Cerebellar nuclear complex (tissue), 1 donor: Measurements from ENCODE around the gene CTDSP2.
"Not testable (repeated sequence)": the region's sequence is repeated elsewhere in the genome, so short reads cannot be mapped to it uniquely, and the experiment has no call there.

Source experiments
- DNase-seq, 2 experiments: peaks; one replicate each; lab custom pipeline; 2025; lab: John Stamatoyannopoulos, UW

The CTDSP2 gene

DNA sequence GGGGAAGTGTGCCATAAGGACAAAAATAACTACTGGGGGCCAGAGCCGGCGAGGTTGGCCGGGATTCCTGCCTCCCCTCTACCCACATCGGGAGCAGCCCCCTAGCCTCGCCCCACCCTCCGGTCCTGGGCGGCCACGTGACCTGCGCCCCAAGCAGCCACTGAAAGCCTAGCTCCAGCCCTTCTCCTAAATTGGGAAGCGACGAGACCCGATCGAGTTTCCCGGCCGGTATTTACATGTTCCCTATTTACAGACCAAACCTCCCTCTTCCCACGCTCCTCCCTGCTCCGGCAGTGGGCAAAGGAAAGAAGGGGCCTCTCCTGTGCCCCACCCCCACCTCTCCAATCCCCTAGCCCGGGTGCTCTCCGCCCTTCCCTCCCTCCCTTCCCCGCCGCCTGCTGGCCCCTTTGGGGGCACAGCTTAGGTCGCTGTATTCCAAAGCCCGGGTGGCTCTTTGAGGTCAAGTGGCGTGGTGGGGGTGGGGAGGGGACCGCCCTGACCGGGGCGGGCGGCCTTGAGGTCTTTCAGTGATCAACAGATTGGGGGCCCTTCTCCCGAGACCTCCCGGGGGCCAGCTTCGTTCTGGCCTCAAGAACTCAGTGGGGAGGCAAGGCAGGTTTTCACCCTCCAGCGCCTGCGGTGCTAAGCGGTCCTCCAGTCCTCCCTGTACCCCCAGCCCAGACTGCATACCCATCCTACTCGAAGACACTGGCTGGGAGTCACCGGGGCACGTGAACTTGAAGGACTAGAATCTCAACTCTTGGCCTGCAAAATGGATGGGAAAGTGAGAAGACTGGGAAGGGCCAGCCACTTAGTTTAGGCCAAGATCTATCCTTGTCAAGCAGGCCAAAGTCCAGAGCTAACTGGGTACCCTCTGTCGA, 6.3 kb upstream of the CTDSP2 start:
- no peak for DNase-seq

DNA sequence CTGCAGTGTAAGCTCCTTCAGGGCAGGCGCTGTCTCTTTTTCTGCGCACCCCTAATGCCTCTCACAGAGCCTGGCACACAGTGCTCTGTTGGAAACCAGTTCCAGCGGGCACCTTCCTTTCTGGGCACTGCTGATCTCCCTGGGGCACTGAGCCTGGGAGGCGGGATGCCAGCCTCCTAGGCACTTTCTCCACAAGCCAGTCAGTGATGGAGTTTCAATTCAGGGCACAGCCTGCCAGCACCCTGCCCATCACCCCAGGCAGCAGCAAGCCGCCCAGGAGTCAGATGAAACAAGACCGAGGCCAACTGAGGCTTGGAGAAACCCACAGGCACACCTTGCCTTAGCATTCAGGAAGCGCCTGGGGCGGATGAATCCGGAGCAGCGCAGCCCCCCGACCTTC, 5.7 kb upstream of the CTDSP2 start:
- DNase-seq: no peak

DNA sequence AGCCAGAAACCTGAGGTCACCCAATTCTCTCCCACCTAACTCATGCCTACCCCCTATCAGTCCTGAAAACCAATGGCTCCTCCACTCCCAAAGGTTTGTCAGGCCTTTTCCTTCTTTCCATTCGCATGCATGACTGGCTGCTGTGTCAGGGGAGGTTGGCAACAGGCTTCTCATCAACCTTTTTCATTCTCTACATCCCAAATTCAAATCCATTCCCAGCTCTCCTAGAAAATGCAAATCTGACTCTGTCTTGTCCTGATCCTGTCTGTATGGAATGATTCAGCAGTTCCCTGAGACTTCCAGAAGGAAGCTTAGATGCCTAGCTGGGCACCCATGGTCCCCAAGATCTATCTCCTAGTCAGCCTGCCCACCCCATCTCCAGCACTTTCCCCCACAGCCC, 5.0 kb upstream of the CTDSP2 start:
- no peak for DNase-seq

DNA sequence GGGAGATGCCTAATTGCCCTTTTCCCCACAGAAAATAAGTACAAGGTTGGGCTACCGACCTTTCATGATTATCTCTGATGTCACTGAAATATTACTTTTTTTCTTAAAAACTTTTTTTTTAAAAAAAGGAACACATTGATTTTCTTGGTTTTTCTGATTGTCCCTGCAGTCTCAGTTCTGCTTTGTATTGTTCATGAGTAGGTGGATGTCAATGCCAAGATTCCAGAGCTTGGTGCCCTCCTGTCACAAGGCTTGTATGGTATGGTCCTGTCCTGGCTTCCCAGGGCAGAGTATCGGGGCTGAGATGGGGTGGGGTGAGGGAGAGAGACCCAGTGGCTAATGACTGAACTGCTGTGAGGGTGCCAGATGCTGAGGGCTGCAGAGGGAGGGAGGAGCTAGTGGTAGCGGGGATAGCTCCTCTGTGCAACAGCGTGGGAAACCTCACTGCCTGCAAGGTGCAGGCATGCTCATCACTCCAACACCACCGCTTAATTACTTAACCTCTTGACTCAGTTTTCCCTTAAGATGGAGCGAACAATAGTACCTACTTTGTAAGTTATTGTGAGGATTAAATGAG, 4.4 kb upstream of the CTDSP2 start:
- no peak for DNase-seq

DNA sequence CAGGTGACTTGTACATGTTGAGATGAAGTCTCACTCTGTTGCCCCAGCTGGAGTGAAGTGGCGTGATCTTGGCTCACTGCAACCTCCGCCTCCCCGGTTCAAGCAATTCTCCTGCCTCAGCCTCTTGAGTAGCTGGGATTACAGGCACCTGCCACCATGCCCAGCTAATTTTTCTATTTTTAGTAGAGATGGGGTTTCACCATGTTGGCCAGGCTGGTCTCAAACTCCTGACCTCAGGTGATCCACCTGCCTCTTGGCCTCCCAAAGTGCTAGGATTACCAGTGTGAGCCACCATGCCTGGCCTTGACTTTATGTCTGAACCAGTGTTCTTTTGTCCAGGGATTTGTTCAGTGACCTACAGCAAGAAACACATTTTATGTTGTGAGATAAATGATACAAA, 2.9 kb upstream of the CTDSP2 start:
- DNase-seq: not testable (repeated sequence)

DNA sequence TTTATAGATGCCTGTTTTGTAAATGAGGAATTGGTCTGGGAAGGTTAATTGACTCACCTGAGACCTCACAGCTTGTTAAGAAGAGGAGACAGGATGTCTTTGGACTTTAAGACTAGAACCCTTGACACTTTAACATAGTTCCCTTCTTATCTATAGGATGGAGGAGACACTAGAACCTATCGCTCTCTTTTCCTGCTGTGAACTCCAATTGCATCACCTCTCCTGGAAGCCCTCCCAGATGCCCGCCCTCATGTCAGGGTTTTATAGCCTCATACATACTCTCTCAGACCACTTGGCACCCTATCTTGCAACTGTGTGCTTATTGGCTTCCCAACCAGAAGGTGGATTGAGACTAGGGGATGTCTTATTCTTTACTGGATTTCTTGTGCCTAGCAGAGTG, 2.5 kb upstream of the CTDSP2 start:
- no peak for DNase-seq

DNA sequence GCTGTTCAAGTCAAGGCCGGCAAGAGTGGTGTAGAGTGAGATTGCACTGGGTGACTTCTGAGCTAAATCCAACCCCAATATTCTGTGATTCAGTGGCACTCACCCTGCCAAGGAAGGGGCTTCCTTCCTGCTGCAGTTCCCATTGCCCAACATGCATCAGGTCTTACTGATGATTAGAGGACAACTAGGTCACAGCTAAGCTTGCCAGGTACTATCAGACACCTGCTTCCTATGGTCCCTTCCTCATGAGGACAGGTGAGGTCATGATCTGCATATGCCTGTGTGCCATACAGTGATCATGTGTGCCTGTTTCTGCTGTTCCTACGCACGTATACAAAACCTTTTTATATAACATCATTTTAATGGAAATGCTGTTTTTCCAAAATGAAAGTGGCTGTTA, 1.7 kb upstream of the CTDSP2 start:
- DNase-seq: no peak

DNA sequence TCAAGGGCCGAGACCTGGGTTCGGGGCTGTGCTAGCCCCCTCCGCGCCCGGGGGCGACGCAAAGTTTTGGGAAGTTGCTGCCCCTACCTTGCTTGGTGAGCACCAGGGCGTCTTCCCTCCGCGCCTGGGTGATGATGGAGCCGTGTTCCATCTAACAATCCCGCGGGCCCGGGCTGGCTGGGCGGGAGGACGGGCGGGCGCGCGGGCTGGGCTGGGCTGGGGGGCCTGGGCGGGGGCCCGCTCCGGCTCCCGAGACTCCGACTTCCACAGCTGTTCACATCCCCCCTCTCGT, 298 bp downstream of the CTDSP2 start:
- DNase-seq: no peak

DNA sequence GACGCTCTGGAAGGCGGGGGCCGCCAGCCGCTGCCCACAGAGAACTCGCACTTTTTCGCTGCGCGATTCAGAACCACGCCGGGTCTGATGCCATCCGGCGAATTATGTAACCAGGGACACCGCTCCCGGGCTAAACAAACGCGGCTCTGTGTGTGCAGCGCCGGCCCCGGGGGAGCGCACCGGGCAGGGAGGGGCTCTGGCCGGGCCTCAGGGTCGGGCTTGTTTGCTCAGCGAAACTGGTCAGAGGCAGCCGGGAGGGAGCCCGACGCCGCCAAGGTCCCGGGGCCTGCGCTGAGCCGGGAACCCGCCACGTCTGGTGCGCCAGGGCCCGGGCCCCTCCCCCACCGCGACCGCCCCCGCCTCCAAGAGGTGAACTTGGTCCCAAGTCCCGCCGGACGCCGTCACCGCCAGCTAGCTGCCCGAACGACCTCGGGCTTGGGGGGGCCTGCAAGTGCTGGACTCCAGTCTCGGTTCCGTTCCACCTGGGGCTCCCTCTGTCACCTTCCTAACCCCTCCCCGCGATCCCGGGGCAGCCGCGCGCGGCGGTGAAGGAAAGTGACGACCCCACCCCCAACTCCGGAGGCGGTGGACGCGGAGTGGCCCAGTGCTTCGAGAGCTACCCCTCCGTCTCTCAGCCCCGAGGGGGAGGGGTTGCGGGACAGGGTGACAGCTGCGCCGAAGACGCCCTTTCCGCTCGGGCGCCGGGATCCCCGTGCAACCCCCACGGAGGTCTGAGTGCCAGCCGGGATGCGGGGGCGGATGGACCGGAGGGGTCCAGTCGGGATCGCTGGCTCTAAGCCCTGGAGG, 848 bp downstream of the CTDSP2 start:
- no peak for DNase-seq

DNA sequence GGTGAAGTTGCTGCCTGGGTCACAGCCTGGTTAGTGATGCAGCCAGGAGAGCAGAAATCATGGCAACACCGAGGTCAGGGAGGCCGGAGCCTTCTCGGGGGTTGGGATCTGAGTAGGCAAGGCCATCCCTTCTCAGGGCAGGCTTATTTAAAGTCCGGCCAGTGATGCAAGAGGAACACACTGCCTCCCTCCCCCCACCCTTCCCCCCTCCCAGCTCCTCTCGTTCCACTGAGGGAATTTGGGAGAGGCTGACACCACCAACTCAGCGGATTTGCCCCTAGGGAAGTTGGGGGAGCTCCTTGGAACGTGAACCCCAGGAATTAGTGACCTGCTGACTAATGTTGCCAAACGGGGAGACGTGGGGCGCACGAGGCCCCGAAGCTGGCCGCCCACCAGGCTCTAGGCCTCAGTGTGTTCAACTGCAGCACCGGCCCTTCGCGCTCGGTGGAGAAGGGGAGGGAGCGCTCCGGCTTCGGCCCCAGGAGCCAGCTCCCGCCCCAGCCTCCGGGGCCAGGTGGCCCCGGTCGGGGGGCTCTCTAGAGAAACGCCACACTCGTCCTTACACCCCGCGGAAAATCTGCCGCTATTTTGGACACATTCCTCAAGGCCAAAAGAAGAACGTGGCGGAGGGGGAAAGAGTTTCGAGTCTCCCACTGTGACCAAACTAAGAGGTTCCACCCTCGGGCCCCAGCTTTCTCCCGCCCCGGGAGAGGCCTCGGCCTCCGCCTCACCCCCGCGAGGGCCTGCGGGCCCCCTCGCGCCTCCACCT, 1.6 kb downstream of the CTDSP2 start:
- DNase-seq: no peak

DNA sequence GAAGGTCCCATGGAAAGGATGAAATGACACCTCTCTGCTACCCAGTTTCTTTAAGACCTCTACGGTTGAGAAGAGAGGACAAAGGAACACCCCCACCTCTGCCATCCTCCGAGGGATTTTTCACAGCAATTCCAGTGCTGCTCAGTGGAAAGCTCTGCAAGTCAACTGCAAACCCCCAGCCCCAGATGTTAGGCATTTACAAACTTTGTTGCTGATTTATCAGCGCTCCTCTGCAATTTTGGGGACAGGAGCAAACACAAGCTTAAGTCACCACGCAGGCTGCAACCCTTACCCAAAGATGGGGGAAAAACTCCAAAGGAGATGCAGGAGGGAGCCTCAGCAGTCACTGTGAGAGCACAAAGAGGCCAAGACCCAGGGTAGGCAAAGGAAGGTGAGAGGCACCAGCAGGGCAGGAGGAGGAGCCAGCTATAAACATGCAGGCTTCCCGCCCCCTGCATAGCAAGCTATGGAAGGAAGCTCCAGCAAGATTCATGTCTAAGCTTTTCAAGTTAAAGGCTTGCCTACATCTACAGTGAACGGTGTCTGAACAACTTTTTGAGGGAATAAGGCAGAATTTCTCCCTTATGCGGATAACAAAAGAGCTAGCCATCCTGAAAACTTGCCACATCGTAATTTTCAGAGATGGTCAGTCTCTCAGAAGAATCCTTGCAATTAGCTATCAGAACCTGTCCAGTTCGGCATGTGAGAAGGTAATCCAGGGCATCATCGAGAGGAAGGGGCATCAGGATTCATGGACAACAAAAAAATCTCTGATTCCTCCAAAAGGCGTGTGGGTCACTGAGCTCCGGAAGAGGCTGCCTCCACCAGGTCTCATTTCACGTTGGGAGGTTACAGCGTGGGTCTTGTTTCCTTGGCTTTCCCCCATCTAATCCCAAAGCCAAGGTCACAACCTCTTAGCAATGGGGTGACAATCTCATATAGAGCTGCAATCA, 3.9 kb downstream of the CTDSP2 start:
- DNase-seq: no peak

DNA sequence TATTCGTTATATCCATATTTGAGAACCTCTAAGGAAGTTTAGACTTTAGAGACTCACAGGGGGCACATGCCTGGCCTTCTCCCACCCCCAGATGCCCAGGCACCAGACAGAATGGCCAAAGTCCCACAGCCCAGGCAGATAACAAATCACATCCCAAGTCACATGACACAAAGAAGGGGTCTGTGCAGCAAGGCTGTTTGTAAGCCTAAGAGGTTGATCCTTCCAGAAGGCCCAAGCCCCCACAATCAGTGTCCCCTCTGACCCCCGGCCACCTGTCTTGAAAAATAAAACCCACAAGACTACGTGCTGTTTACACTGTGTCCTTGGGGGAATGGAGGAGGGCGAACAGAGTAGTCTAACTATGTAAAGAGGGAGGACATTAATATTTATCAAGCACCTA, 5.1 kb downstream of the CTDSP2 start:
- no peak for DNase-seq

DNA sequence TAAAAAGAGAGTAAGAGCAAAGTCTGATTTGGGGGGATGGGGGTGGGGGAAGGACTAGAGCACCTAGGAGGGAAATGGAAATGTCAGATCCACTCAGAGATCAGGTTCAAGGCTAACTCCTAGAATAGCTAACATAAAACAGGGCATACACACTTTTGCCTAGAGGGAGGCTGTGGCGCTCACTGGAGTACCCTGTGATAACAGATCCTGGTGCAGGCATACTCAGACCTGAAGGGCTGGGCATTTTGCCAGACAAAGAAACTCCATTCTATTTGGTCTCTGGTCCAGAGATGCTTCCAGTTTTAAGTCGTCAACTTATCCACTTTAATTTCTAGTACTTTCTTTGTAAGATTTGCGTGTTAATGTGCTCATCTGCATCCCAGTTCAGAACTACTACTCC, 5.8 kb downstream of the CTDSP2 start:
- DNase-seq: peak in 1 of 2 experiments; percentile 20

DNA sequence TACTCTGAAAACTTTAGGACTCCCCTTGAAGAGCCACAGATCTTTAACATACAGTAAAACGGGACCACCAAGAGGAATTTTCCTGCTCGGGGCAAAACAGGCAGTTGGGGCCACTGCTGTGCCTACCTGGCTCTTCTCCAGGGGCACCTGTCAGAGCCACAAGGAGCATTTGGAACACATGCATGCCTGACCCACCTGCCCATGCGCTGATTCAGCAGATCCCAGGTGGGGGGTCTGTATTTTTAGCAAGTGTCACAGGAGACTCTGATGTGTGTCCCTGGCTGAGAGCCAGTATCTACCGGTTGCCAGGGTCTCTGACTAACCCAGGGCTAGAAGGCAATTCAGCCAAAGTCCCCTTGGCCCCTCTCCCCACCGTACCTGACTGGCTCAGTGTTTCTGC, 6.5 kb downstream of the CTDSP2 start:
- DNase-seq: peak; percentile 76 to 78

DNA sequence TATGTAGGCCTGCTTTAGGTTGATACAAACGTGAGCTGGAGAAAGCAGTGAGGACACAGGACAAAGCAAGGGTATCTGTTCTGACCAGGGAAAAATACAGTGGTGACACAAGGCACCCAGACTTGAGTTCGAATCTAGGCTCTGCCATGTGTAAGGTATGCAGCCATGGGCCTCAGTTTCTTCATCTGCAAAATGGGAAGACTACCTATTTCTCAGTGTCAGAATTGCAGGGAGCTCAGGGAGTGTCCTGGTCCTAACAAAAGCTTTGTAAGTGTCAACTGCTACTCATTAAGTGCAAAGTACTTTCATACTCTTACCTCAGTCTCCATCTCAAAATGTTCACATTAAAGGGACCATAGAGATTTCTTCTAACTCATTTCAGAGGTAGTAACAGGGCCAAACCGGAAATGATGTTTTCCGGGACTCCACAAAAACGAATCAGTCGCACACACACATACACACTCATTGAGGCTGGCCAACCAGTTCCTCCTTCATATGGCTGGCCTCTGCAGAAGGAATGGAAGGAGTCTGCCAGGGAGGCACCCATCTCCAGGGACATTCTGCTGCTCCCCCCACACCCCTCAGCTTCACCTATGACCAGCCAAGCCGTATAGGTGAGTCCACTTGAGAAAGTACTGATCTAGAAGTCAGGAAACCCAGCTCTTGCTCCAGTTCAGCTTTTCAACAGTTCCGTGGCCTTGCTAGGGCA, 7.8 kb downstream of the CTDSP2 start:
- DNase-seq: no peak

DNA sequence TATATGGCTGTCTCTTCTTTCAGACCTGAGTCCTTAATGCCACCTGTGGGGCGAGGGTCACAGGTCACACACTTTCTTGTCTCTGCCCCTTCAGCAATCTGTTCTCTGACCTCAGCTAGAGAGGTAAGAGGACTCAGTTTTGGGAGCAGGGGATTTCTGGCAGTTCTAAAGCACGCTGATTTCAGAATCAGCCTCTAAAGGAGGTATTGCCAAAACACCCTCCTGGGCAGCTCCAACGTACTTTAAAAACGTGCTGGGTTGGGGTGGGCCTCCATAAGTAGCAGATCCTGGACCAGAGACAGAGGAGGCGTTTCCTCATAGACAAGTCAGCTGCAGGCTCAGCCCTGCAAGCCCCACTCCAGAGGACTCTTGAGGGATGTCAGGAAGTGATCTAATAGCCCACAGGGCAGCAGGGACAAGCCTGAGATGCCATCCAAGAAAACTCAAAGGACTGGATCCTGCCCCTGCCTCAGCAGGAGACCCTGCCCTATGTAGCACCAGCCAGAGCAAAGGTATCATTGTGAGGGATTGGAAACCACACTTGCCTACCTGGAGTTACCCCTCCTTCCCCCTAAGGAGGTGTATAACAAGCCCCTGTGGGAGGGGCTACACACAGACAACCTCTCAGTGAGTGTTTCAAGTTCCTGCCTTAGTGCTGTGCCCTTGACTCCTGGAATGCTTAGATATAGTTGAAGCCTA, 8.5 kb downstream of the CTDSP2 start:
- DNase-seq: no peak

DNA sequence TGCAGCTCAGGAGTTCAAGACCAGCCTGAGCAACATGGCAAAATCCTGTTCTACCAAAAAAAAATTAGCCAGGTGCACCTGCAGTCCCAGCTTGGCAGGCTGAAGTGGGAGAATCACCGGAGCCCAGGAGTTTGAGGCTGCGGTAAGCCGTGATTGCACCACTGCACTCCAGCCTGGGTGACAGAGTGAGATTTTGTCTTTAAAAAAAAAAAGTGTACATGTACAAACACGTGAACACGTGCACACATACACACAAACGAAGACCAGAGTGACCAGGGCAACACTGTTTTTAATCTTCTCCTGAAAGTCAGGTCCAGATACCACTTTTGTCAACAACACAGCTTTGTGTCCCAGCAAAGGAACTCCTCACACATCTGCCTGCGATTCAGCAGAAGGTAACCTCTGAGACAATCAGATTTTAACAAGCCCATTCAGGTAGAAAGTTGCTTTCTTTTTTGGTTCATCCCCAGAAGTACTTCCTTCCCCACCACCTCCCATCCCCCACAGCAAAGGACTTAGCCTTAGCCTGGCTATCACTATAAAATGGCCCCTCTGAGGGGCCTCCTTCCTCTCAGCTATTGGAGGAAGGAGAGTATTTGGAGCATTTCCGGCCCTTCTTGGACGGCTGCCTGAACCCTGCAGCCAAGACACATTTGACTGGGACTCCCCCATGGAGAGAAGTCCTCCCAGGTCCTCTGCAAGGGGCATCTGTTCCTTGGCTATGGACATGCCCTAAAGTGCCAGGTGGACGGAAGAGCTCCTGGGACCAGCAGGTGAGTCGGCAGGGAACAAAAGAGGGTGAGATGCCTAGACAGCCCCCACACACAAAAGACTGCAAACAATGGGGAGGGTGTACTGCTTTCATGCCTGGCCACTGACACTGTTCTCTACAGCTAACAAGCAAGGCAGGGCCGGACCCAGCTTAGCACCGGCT, 9.8 kb downstream of the CTDSP2 start:
- peak; percentile 88 to 90 for DNase-seq

DNA sequence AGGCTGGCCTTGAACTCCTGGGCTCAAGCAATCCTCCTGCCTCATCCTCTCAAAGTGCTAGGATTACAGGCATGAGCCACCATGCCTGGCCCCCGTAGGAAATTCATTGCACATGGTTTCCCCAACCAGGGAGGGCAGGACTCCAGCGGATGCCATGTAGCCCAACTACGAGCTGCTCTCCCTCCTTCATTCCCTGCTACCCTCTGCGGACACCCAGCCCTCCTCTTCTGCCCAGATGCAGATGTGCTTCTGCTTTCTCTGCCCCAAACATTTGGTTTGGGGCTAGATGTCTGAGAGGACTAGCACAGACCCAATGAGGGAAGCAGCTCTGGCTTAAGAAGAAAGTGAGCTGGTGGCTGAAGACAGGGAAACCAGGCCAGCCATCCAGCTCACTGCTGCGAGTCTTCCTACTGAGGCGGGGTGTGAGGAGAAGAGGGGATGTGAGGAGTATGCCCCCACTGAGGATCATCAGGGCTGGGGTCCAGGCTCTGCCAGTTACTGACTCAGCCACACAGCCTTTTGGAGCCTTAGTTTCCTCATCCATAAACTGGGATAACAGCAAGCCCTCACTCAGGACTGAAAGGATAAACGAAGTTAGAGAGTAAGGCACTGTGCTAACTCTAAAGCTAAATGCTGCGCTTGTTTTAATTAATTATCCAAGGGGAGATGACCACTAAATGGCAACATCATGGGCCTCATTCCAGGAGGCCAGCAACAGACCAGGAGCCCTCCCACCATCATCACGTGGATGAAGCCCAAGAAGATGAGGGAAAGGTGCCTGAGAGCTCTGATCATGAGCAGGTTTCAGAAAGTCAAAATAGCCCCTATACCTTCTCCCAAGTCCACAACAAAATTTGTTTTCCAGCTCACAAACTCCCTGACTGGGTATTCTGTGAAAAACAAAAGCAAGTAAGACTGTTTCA, 10.9 kb downstream of the CTDSP2 start:
- DNase-seq: no peak
